Type B pancreatic cell (in vitro differentiated cells): ENCODE results near the gene CT45A3. TPM values are rescaled to one million over a fixed set of nuclear protein-coding genes. Genes with fewer than 3 reads are reported as not detected.
"Not testable (repeated sequence)": the region's sequence is repeated elsewhere in the genome, so short reads cannot be mapped to it uniquely, and the experiment has no call there.

Source experiments
- DNase-seq: peaks from one replicate; pipeline ENCODE4 v3.0.0; 2021; ENCODE audit warnings: mixed read lengths; ENCODE audit not compliant: unreplicated experiment; ENCODE audit errors: extremely low spot score
- H3K27ac Mint-ChIP-seq: 2 replicates; pipeline ENCODE4 v1.8.0; 2021; ENCODE audit warnings: mild to moderate bottlenecking, mixed read lengths
- H3K27me3 Mint-ChIP-seq: 2 replicates; pipeline ENCODE4 v1.8.0; 2021; ENCODE audit warnings: mixed read lengths
- H3K36me3 Mint-ChIP-seq: 2 replicates; pipeline ENCODE4 v1.8.0; 2021; ENCODE audit warnings: mixed read lengths
- H3K4me1 Mint-ChIP-seq: one replicate; pipeline ENCODE4 v1.8.0; 2021; ENCODE audit warnings: mixed read lengths; ENCODE audit not compliant: unreplicated experiment
- H3K4me3 Mint-ChIP-seq: 2 replicates; pipeline ENCODE4 v1.8.0; 2021; ENCODE audit warnings: mild to moderate bottlenecking, mixed read lengths
- H3K9me3 Mint-ChIP-seq: 2 replicates; pipeline ENCODE4 v1.8.0; 2021; ENCODE audit warnings: mixed read lengths
- total RNA-seq: library from RNA; stranded (reverse); gene quantifications from 2 replicates; pipeline ENCODE4 v1.2.1, GENCODE V29; 2021; ENCODE audit warnings: low replicate concordance
- TF ChIP-seq, protein P1 (sequence below): fragments of 200-600 bp; sonication (generic); conservative IDR thresholded peaks from 2 replicates; pipeline ENCODE4 v1.5.0; 2021; ENCODE audit warnings: antibody characterized with exemption, mild to moderate bottlenecking

Gene CT45A3
- total RNA-seq, 1 donor from 2014 or later: not detected

DNA sequence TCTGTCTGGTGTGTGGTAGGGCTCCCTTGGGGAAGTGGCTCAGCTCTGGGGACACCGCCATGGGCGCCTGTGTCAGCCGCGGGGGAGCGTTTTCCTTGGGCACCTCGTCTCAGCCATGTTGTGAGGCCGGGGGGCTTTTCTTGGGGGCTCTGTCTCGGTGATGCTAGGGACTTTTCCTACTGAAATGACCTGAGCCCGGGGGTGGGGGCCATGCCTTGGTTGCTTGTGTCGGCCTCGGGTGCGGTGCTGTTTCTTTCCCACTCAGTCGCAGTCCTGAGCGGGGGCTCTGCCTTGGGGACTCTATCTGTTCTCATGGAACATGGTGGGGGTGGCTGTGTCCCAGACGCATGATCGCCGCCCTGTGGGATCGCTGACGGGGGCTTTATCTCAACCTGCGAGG, 54.2 kb downstream of the CT45A3 start:
- Mint-ChIP-seq H3K27me3 (no peaks in the 10 kb centered on the region), H3K4me3 (no peak overlapping the region), H3K9me3 (no peaks in the 10 kb centered on the region), H3K4me1 (no peaks in the 10 kb centered on the region), H3K27ac (no peak overlapping the region), H3K36me3 (no peaks in the 10 kb centered on the region)
- DNase-seq: no peak
- TF ChIP-seq, protein P1, sequence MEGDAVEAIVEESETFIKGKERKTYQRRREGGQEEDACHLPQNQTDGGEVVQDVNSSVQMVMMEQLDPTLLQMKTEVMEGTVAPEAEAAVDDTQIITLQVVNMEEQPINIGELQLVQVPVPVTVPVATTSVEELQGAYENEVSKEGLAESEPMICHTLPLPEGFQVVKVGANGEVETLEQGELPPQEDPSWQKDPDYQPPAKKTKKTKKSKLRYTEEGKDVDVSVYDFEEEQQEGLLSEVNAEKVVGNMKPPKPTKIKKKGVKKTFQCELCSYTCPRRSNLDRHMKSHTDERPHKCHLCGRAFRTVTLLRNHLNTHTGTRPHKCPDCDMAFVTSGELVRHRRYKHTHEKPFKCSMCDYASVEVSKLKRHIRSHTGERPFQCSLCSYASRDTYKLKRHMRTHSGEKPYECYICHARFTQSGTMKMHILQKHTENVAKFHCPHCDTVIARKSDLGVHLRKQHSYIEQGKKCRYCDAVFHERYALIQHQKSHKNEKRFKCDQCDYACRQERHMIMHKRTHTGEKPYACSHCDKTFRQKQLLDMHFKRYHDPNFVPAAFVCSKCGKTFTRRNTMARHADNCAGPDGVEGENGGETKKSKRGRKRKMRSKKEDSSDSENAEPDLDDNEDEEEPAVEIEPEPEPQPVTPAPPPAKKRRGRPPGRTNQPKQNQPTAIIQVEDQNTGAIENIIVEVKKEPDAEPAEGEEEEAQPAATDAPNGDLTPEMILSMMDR: no peak

DNA sequence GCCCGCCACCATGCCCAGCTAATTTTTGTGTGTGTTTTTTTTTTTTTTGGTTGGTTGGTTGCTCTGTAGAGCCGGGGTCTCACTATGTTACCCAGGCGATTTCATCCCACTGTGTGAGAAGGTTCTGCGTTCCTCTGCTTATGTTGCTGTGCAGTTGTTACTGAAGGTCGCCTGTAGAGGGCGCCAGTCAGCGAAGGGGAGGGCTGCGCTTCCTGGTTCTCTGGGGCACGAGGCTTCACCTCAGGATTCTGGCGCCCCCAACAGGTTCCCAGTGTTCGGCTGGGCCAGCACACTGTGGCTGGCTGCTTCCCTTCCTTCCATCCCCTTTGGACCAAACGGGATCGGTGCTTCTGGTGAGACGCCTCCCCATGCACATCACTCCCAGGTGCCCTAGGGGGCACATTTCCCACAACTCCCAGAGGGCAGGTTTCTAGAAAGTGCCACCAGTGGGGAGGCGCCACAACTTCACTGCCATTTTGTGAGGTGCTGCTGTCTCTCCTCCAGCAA, 54.8 kb downstream of the CT45A3 start, which contains the start of gene CT45A1:
CT45A1 (plus strand) TSS at position 457 of the 507 bp plus-strand sequence. CDS start 5,302 bp downstream, outside the sequence.
- H3K27ac Mint-ChIP-seq, H3K4me3 Mint-ChIP-seq, H3K9me3 Mint-ChIP-seq, H3K4me1 Mint-ChIP-seq, DNase-seq, H3K27me3 Mint-ChIP-seq, H3K36me3 Mint-ChIP-seq: not testable (repeated sequence)

Other genes with a start within 250 kb of the CT45A3 start
- gene INTS6L, start 247.5 kb downstream of the CT45A3 start, total RNA-seq: 7.2 and 12.9 TPM in 2 replicates
- gene CT45A1, start 54.6 kb downstream of the CT45A3 start, total RNA-seq: not detected in 2 replicates
- gene CT45A5, start 17.3 kb upstream of the CT45A3 start, total RNA-seq: not detected in 2 replicates
- not detected in 2 replicates for gene CT45A6, start 34.6 kb upstream of the CT45A3 start, total RNA-seq
- not detected in 2 replicates for gene CT45A2, start 51.8 kb upstream of the CT45A3 start, total RNA-seq
- not detected in 2 replicates for gene CT45A7, start 69.1 kb upstream of the CT45A3 start, total RNA-seq
- gene CT45A8, start 86.3 kb upstream of the CT45A3 start, total RNA-seq: not detected in 2 replicates
- gene CT45A9, start 103.6 kb upstream of the CT45A3 start, total RNA-seq: not detected in 2 replicates
- gene CT45A10, start 125.3 kb upstream of the CT45A3 start, total RNA-seq: not detected in 2 replicates
- gene SAGE1, start 125.5 kb upstream of the CT45A3 start, total RNA-seq: not detected in 2 replicates
- 18.3 and 19.3 TPM in 2 replicates for gene MMGT1, start 205.8 kb upstream of the CT45A3 start, total RNA-seq
- 10.7 and 15.8 TPM in 2 replicates for gene SLC9A6, start 217.2 kb upstream of the CT45A3 start, total RNA-seq